Stimulated activated naive CD8-positive, alpha-beta T cell treated with anti-CD3 and anti-CD28 coated beads, Interleukin-15, amount 100 ng/mL, for 72 hours (primary cell): Measurements from ENCODE around the gene NUDT6.
A peak's percentile ranks its signal among the peaks of the same experiment; 100 is the strongest.
"Not testable (repeated sequence)": the region's sequence is repeated elsewhere in the genome, so short reads cannot be mapped to it uniquely, and the experiment has no call there.

Experiments used
- ATAC-seq: fragments of 150-1000 bp; cut with Tn5 transposase; 2 replicates; pipeline ENCODE4 v1.10.0; 2021; ENCODE audit warnings: mild to moderate bottlenecking, moderate library complexity
- DNase-seq, 2 donors: peaks; one replicate each; pipeline ENCODE4 v3.0.0; 2021 to 2022
- H3K27ac Mint-ChIP-seq, 2 donors: one replicate each; pipeline ENCODE4 v1.8.0; 2022; ENCODE audit warnings: mild to moderate bottlenecking in 2 of 2, mixed read lengths in 2 of 2, moderate library complexity in 2 of 2
- H3K27me3 Mint-ChIP-seq: one replicate; pipeline ENCODE4 v1.8.0; 2022; ENCODE audit warnings: mixed read lengths
- H3K4me1 Mint-ChIP-seq: one replicate; pipeline ENCODE4 v1.8.0; 2022; ENCODE audit warnings: mild to moderate bottlenecking, mixed read lengths
- H3K4me3 Mint-ChIP-seq, 2 donors: one replicate each; pipeline ENCODE4 v1.8.0; 2022; ENCODE audit warnings: mild to moderate bottlenecking in 2 of 2, mixed read lengths in 2 of 2, moderate library complexity in 1 of 2
- H3K9me3 Mint-ChIP-seq, 2 donors: one replicate each; pipeline ENCODE4 v1.8.0; 2022; ENCODE audit warnings: mixed read lengths in 2 of 2

Gene NUDT6

GRCh38 chr4:122865425-122865824 is 57.0 kb downstream of the NUDT6 start:
- peaks cover 0 to 6% of the 10 kb centered on the region in 2 donors for H3K9me3 Mint-ChIP-seq
- no peaks in the 10 kb centered on the region for H3K4me1 Mint-ChIP-seq
- no peak overlapping the region for H3K4me3 Mint-ChIP-seq

GRCh38 chr4:122863639-122864038 is 58.8 kb downstream of the NUDT6 start:
- H3K27ac Mint-ChIP-seq = no peak overlapping the region

More at GRCh38 chr4:122865425-122865824, 57.0 kb downstream of the NUDT6 start:
- H3K27ac Mint-ChIP-seq = no peak overlapping the region
- ATAC-seq (no peak), DNase-seq (no peak)
- peaks cover 46% of the 10 kb centered on the region for H3K27me3 Mint-ChIP-seq

GRCh38 chr4:122861172-122861943 is 61.0 kb downstream of the NUDT6 start:
- Mint-ChIP-seq H3K27me3 (peaks cover 40% of the 10 kb centered on the region), H3K4me1 (no peaks in the 10 kb centered on the region), H3K4me3 (no peak overlapping the region), H3K27ac (peak overlapping the region in 1 of 2 donors; percentile 1), H3K9me3 (no peaks in the 10 kb centered on the region)
- no peak for ATAC-seq
- no peak for DNase-seq

More at GRCh38 chr4:122863639-122864038, 58.8 kb downstream of the NUDT6 start:
- ATAC-seq (no peak), DNase-seq (no peak)
- Mint-ChIP-seq H3K4me1 (no peaks in the 10 kb centered on the region), H3K9me3 (peaks cover 0 to 4% of the 10 kb centered on the region in 2 donors), H3K4me3 (no peak overlapping the region), H3K27me3 (peaks cover 32% of the 10 kb centered on the region)

- H3K4me1 Mint-ChIP-seq = no peaks in the 10 kb centered on the region
- no peaks in the 10 kb centered on the region for H3K9me3 Mint-ChIP-seq
- H3K27ac Mint-ChIP-seq = no peak overlapping the region
- peaks cover 39% of the 10 kb centered on the region for H3K27me3 Mint-ChIP-seq
- H3K4me3 Mint-ChIP-seq = no peak overlapping the region
- ATAC-seq = no peak
- DNase-seq = no peak
These were observed 63.7 kb downstream of the NUDT6 start for GRCh38 chr4:122858705-122859104.

- ATAC-seq (no peak), DNase-seq (no peak)
- H3K27ac Mint-ChIP-seq = no peak overlapping the region
- no peaks in the 10 kb centered on the region for H3K4me1 Mint-ChIP-seq
- no peak overlapping the region for H3K4me3 Mint-ChIP-seq
- H3K27me3 Mint-ChIP-seq = peaks cover 41% of the 10 kb centered on the region
- H3K9me3 Mint-ChIP-seq = no peaks in the 10 kb centered on the region
These were observed 65.2 kb downstream of the NUDT6 start for GRCh38 chr4:122857160-122857559.

GRCh38 chr4:122855353-122855890 is 67.0 kb downstream of the NUDT6 start:
- ATAC-seq = no peak
- H3K27ac Mint-ChIP-seq = peak overlapping the region in 1 of 2 donors; percentile 28
- peaks cover 39% of the 10 kb centered on the region for H3K27me3 Mint-ChIP-seq

GRCh38 chr4:122854447-122855352 is 67.7 kb downstream of the NUDT6 start:
- H3K27ac Mint-ChIP-seq = no peak overlapping the region
- no peaks in the 10 kb centered on the region for H3K4me1 Mint-ChIP-seq
- H3K9me3 Mint-ChIP-seq = no peaks in the 10 kb centered on the region
- DNase-seq (no peak), ATAC-seq (no peak)
- no peak overlapping the region for H3K4me3 Mint-ChIP-seq
- peaks cover 46% of the 10 kb centered on the region for H3K27me3 Mint-ChIP-seq

More at GRCh38 chr4:122855353-122855890, 67.0 kb downstream of the NUDT6 start:
- H3K4me1 Mint-ChIP-seq = no peaks in the 10 kb centered on the region
- H3K9me3 Mint-ChIP-seq = no peaks in the 10 kb centered on the region
- DNase-seq = no peak
- no peak overlapping the region for H3K4me3 Mint-ChIP-seq

- no peaks in the 10 kb centered on the region for H3K9me3 Mint-ChIP-seq
- DNase-seq = no peak
- H3K4me3 Mint-ChIP-seq = no peak overlapping the region
- peaks cover 50% of the 10 kb centered on the region for H3K27me3 Mint-ChIP-seq
- ATAC-seq = no peak
- no peak overlapping the region for H3K27ac Mint-ChIP-seq
- no peaks in the 10 kb centered on the region for H3K4me1 Mint-ChIP-seq
These were observed 70.8 kb downstream of the NUDT6 start for GRCh38 chr4:122851568-122851967.

GRCh38 chr4:122849789-122850188 is 72.6 kb downstream of the NUDT6 start:
- H3K4me3 Mint-ChIP-seq, H3K4me1 Mint-ChIP-seq, DNase-seq: not testable (repeated sequence)

GRCh38 chr4:122847931-122848330 is 74.5 kb downstream of the NUDT6 start:
- no peak for DNase-seq
- H3K4me3 Mint-ChIP-seq = no peak overlapping the region

More at GRCh38 chr4:122849789-122850188, 72.6 kb downstream of the NUDT6 start:
- peaks cover 45% of the 10 kb centered on the region for H3K27me3 Mint-ChIP-seq
- not testable (repeated sequence) for H3K9me3 Mint-ChIP-seq, H3K27ac Mint-ChIP-seq, ATAC-seq

GRCh38 chr4:122845760-122846159 is 76.6 kb downstream of the NUDT6 start:
- no peak for ATAC-seq

More at GRCh38 chr4:122847931-122848330, 74.5 kb downstream of the NUDT6 start:
- ATAC-seq = no peak
- Mint-ChIP-seq H3K9me3 (no peaks in the 10 kb centered on the region), H3K4me1 (no peaks in the 10 kb centered on the region), H3K27ac (no peak overlapping the region), H3K27me3 (peaks cover 47% of the 10 kb centered on the region)

GRCh38 chr4:122845066-122845465 is 77.3 kb downstream of the NUDT6 start:
- ATAC-seq = no peak
- H3K27me3 Mint-ChIP-seq = peaks cover 33% of the 10 kb centered on the region
- H3K27ac Mint-ChIP-seq = no peak overlapping the region
- H3K4me1 Mint-ChIP-seq = no peaks in the 10 kb centered on the region
- no peak for DNase-seq
- no peaks in the 10 kb centered on the region for H3K9me3 Mint-ChIP-seq
- no peak overlapping the region for H3K4me3 Mint-ChIP-seq

More at GRCh38 chr4:122845760-122846159, 76.6 kb downstream of the NUDT6 start:
- Mint-ChIP-seq H3K27me3 (peaks cover 40% of the 10 kb centered on the region), H3K9me3 (no peaks in the 10 kb centered on the region), H3K4me1 (no peaks in the 10 kb centered on the region), H3K27ac (no peak overlapping the region), H3K4me3 (no peak overlapping the region)
- no peak for DNase-seq

- DNase-seq, H3K4me3 Mint-ChIP-seq, H3K4me1 Mint-ChIP-seq, H3K27ac Mint-ChIP-seq, ATAC-seq, H3K9me3 Mint-ChIP-seq: not testable (repeated sequence)
- H3K27me3 Mint-ChIP-seq = peaks cover 33% of the 10 kb centered on the region
These were observed 78.0 kb downstream of the NUDT6 start for GRCh38 chr4:122844391-122844790.

- Mint-ChIP-seq H3K4me3 (no peak overlapping the region), H3K27ac (no peak overlapping the region), H3K4me1 (no peaks in the 10 kb centered on the region), H3K9me3 (no peaks in the 10 kb centered on the region), H3K27me3 (peaks cover 28% of the 10 kb centered on the region)
- ATAC-seq = no peak
- no peak for DNase-seq
These were observed 79.3 kb downstream of the NUDT6 start for GRCh38 chr4:122842984-122843531.
